NCI-H2107 treated with DMSO at 0.1 percent for 48 hours (cell line): Measurements from ENCODE around the gene GPR45.
A peak's percentile ranks its signal among the peaks of the same experiment; 100 is the strongest.
"Not testable (repeated sequence)": the region's sequence is repeated elsewhere in the genome, so short reads cannot be mapped to it uniquely, and the experiment has no call there.

ENCODE experiments used
- DNase-seq: peaks from one replicate; lab custom pipeline; 2025; ENCODE audit not compliant: unreplicated experiment; lab: John Stamatoyannopoulos, UW

GPR45 gene

DNA sequence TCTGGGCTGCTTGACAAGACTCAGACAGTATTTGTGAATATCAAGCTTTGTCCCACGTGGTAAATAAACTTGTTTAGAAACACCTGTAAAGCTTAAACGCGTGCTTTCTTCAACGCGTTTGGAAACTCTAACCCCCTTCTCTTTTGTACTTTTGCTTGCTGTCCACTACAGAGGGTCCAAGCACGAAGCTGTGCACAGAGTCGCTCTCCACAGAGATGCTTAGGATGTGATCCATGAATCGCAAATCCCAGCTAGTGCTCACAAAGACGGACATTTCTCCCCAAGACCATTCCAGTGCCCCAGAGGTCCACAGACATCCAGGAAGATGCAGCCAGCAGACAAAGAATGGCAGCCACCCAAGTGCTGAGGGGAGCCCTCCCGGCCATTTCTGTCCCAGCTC is at the start of gene GPR45:
TSS of gene GPR45 (plus strand) at position 301 of the 400 bp plus-strand sequence. CDS start 116 bp downstream, outside the sequence.
- DNase-seq = no peak

DNA sequence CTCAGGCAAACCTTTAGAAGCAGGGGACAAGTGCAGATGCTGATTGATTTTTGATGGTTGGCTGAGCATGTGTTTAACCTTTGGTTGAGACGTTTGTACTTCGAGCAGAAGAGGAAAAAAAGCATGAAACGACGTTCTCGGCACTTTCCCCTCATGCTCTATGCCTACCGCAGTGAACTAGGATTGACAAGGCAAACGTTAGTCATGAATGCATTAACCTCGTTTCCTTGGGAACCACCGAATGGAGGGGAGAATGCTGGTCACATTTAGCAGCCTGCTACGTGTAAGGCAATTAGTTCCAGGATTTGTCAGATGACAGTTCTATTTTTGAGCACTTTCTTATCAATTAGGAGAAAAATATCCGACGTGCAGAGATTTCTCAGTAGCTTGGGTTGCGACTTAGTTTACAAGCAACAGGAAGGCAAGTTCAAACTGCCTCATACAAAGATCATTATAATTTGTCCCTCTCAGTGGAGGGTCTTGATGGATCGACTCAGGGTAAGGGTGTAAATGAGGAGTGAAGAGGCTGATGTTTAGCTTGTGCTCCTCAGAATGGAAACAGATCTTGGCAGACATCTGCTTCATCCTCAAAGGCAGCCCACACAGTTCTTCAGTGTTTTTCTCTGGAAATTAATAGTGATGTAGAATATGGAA is 47.4 kb upstream of the GPR45 start:
- no peak for DNase-seq

DNA sequence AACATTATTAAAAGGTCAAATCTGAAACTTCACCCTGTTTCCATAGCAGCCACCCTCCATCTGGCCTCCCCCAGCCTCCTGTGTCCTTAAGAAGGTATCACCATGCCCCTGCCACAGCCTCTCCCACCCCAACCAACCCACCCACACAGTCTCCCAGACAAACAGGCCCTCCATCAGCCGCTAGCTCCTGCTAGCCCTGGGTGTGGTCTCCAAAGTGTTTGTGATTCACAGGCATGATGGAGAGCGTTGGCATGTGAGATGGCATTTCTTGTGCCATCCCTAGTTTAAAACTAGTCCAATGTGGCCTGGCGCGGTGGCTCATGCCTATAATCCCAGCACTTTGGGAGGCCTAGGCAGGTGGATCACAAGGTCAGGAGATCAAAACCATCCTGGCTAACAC is 44.9 kb upstream of the GPR45 start:
- DNase-seq = no peak

DNA sequence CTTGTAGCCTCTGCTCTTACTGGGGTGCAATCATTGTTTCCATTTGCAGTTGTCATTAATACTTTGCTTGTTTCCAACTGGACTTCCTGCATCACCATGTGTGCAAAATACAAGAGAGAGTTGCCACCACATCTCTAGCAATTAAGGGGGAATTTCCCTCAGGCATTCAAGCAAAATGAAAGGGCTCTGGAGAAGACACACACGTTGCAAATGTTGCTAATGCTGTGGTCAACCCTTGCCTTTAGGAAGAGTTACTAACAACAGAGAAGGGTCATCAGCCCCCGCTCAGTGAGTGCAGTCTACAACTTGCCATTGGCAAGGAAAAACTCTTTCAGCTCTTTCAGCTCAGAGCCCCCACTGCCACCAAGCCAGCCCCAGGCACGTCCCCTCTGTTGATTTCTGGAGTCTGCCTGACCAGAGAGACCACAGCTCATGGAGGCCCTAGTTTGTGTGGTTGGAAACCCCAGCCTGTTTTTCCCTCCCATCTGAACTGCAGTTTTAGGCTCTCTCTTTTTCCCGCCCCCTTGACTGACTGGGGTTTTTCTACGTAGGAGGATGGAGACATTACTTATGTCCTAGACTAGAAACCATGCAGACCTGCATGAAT is 25.9 kb upstream of the GPR45 start:
- DNase-seq = no peak

- DNase-seq = no peak
These were observed 20.9 kb upstream of the GPR45 start for GRCh38 chr2:105220604-105221003.

- no peak for DNase-seq
These were observed 17.1 kb upstream of the GPR45 start for GRCh38 chr2:105224444-105224843.

GRCh38 chr2:105231232-105231619 is 10.3 kb upstream of the GPR45 start:
- DNase-seq = no peak

DNA sequence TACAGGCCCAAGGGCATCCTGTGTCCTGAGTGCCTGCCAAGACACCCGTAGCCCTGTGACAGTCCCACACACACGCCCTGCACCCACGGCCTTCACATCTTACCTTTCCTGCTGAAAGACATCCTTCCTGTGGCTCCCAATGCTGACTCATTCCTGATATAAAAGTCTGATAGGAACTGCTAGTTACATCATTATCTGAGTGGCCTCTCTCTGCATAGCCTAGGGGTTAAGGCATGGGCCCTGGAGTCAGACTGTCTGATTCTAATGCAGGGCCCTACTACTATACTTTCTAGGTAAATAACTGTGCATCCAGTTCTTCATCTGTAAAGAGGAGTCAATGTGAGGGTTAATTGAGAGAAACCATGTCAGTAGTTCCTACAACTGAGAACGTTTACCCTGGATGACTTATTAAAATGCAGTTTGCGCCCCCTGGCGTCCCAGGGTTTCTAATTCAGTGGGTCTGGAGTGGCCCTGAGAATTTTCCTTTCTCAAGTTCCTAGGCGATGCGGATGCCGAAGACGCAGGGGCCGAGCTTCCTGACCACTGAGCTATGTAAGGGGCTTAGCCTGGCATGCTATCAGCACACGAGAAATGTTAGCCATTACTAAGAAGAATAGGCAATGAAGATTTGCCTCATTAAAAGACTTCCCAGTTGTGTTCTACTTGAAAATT is 6.0 kb upstream of the GPR45 start:
- DNase-seq = peak; percentile 40

DNA sequence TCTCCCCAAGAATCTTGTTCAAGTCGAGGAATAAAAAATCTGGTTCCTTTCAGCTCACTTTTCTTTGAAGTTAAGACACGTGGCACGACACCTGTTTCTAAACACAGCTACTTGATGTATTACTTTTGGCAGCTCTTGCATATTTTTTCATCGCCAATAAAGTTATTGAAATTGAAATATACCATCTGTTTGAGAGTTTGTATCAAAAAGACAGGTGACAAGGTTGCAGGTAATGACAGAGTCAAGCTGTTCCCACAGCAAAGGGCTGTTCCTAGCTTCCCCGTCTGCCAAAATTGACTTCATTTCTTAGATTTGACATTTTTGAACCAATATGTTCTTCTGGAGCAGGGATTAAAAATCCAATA is 5.5 kb upstream of the GPR45 start:
- DNase-seq = no peak

GRCh38 chr2:105237045-105237765 is 4.3 kb upstream of the GPR45 start:
- no peak for DNase-seq

DNA sequence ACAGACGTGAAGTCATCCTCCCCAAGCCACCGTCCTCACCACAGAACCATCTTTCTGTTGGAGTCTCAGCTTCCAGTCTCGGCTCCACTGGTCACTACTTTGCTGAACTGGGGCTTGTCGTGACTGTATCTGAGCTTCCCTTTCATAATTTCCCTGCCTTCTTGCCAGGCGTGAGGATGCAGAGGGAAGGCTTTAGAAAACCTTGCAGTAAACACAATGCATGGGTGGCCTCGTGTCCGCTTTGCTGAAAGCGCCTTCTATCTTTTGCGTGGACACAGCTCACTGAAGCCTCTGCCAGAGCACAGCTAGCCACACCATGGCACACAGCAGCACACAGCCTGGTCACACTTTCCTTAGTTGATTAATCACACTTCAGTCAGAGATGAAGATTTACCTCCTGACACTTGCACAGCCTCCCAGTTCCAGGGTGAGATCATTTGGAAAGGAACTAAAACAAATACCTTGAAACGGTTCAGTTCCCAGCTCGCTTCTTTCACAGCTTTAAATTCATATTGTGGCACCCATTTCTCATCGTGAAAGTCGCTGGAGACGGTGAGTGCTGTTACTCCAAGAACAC is 2.8 kb upstream of the GPR45 start:
- DNase-seq = no peak

- no peak for DNase-seq
These were observed 1.6 kb upstream of the GPR45 start for GRCh38 chr2:105239924-105240323.

DNA sequence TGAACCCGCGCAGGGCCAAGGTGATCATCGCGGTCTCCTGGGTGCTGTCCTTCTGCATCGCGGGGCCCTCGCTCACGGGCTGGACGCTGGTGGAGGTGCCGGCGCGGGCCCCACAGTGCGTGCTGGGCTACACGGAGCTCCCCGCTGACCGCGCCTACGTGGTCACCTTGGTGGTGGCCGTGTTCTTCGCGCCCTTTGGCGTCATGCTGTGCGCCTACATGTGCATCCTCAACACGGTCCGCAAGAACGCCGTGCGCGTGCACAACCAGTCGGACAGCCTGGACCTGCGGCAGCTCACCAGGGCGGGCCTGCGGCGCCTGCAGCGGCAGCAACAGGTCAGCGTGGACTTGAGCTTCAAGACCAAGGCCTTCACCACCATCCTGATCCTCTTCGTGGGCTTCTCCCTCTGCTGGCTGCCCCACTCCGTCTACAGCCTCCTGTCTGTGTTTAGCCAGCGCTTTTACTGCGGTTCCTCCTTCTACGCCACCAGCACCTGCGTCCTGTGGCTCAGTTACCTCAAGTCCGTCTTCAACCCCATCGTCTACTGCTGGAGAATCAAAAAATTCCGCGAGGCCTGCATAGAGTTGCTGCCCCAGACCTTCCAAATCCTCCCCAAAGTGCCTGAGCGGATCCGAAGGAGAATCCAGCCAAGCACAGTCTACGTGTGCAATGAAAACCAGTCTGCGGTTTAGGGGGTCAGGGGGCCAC is 897 bp downstream of the GPR45 start:
- no peak for DNase-seq

GRCh38 chr2:105243961-105244360 is 2.4 kb downstream of the GPR45 start:
- no peak for DNase-seq

DNA sequence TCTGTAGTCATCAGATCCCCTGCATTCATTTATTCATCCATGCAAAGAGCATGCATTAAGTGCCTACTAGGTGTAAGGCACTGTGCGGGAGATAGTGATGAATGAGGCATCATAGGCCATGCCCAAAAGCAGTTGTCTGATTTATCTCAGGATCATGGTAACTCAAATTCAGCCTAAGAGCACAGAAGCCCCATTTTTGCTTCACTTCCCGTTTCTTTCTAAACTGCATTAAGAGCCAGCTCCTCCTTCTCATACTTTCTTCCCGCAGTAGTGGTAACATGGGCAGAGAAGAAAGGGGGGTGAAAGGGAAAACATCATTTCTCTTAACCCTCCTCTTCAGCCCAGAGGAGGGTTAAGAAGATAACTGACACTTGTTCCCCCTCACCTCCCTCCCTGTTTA is 2.9 kb downstream of the GPR45 start:
- DNase-seq = no peak

- no peak for DNase-seq
These were observed 7.0 kb downstream of the GPR45 start for GRCh38 chr2:105248316-105249070.

DNA sequence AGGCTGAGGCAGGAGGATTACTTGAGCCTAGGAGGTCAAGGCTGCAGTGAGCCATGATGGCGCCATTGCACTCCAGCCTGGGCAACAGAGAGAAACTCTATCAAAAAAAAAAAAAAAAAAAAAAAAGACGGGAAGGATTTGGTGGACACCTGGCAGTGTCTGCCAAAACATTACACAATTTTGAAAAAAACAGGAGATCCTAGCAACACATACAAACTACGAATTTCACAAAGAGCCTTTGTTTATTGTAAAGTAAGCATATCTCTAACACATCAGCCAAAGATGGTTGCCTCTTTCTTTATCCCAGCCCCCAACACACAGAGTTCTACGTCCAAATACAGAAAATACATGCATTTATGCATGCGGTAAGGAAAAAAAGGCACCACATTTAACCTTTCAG is 7.6 kb downstream of the GPR45 start:
- DNase-seq = no peak

DNA sequence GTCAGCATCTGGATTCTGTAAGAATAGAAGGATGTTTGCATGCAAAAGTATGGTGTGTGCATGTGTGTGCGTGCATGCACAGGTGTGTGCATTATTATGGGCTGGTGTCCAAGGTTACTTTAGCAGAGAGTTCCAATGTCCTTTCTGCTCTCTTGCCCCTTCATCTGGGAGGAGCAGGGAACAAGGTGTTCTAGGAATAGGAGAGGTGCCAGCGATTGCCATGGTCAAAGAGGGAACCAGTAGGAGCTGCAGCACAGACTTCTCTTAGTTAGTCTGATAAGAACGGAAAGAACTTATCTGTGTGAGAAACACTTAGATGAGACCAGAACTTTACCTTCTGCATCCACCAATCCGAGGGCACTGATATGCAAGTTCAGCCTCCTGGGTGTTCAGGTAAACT is 8.3 kb downstream of the GPR45 start:
- DNase-seq = no peak

GRCh38 chr2:105251016-105251648 is 9.6 kb downstream of the GPR45 start:
- not testable (repeated sequence) for DNase-seq

DNA sequence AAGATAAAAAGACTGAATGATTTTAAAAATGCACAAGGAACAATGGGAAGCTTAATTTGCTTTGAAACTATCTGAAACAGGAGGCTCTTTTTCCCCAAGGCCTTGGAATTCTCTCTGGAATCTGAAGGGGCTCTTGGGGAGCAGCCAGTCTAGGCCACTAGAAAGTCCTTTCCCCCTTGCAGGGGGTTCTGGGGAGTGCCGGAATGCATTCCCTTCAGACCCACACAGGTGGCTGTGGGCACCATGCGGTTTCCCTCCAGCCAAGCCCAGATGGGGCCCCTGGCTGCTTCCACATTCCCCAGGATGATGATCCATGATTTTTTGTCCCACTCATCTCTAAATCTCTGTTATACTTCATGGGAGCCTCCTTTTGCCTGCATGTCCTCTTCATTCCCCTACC is 10.7 kb downstream of the GPR45 start:
- no peak for DNase-seq
